Liver (tissue), 9 donors: ENCODE measurements around the gene LAD1. TPM values are rescaled to one million over a fixed set of nuclear protein-coding genes. Genes with fewer than 3 reads are reported as not detected.

Source experiments
- DNase-seq: peaks from one replicate; pipeline ENCODE4 v3.0.0-alpha.2; 2017; ENCODE audit warnings: low spot score
- H3K27ac ChIP-seq, 2 donors: one replicate each; pipeline ENCODE4 v1.7.0; 2013; ENCODE audit warnings: inconsistent platforms in 2 of 2, low read length in 2 of 2, control low read depth in 1 of 2, low read depth in 1 of 2, mild to moderate bottlenecking in 1 of 2
- H3K27me3 ChIP-seq, 4 donors: one replicate each; pipeline versions ENCODE4 v1.6.1 to v1.7.0; 2013; ENCODE audit warnings: low read length in 3 of 4, inconsistent platforms in 1 of 4, mild to moderate bottlenecking in 1 of 4, moderate library complexity in 1 of 4; ENCODE audit not compliant: control insufficient read depth in 4 of 4, insufficient read depth in 4 of 4
- H3K36me3 ChIP-seq, 4 donors: one replicate each; pipeline versions ENCODE4 v1.6.1 to v1.7.0; 2013; ENCODE audit warnings: low read length in 3 of 4, mild to moderate bottlenecking in 3 of 4, low read depth in 1 of 4, moderate library complexity in 1 of 4; ENCODE audit not compliant: control insufficient read depth in 4 of 4, insufficient read depth in 3 of 4
- H3K4me1 ChIP-seq, 4 donors: one replicate each; pipeline versions ENCODE4 v1.6.1 to v1.7.0; 2013; ENCODE audit warnings: low read length in 3 of 4, mild to moderate bottlenecking in 3 of 4, moderate library complexity in 1 of 4; ENCODE audit not compliant: control insufficient read depth in 4 of 4, insufficient read depth in 4 of 4
- H3K4me3 ChIP-seq, 3 donors: one replicate each; pipeline versions ENCODE4 v1.6.1 to v1.7.0; 2013; ENCODE audit warnings: low read length in 3 of 3, control low read depth in 1 of 3, low read depth in 1 of 3, mild to moderate bottlenecking in 1 of 3
- H3K9ac ChIP-seq, 2 donors: one replicate each; pipeline ENCODE4 v1.7.0; 2013; ENCODE audit warnings: low read length in 2 of 2, mild to moderate bottlenecking in 2 of 2, moderate library complexity in 2 of 2, control low read depth in 1 of 2, low read depth in 1 of 2
- H3K9me3 ChIP-seq, 4 donors: one replicate each; pipeline versions ENCODE4 v1.6.1 to v1.7.0; 2013; ENCODE audit warnings: low read length in 3 of 4; ENCODE audit not compliant: control insufficient read depth in 4 of 4
- ATF3 ChIP-seq: IDR thresholded peaks from 2 replicates; pipeline ENCODE4 v1.6.1; 2016; ENCODE audit warnings: antibody characterized with exemption
- EGR1 ChIP-seq, 2 donors: IDR thresholded peaks; 2 replicates each; pipeline ENCODE4 v1.6.1; 2016 to 2018; ENCODE audit warnings: antibody characterized with exemption in 2 of 2, low read depth in 2 of 2
- FOXA1 ChIP-seq: IDR thresholded peaks from 2 replicates; pipeline ENCODE4 v1.6.1; 2016; ENCODE audit warnings: antibody characterized with exemption
- HNF4A ChIP-seq, 2 donors: conservative IDR thresholded peaks; 2 replicates each; pipeline ENCODE4 v1.6.1; 2016; ENCODE audit warnings: antibody characterized with exemption in 2 of 2, mild to moderate bottlenecking in 2 of 2
- HNF4G ChIP-seq: IDR thresholded peaks from 2 replicates; pipeline ENCODE4 v1.6.1; 2016; ENCODE audit warnings: antibody characterized with exemption
- JUND ChIP-seq, 2 donors: IDR thresholded peaks; 2 replicates each; pipeline ENCODE4 v1.6.1; 2016; ENCODE audit warnings: antibody characterized with exemption in 2 of 2
- NR2F2 ChIP-seq: IDR thresholded peaks from 2 replicates; pipeline ENCODE4 v1.6.1; 2016; ENCODE audit warnings: antibody characterized with exemption
- RAD21 ChIP-seq, 2 donors: IDR thresholded peaks; 2 replicates each; pipeline ENCODE4 v1.6.1; 2016; ENCODE audit warnings: antibody characterized with exemption in 2 of 2, mild to moderate bottlenecking in 2 of 2
- REST ChIP-seq: IDR thresholded peaks from 2 replicates; pipeline ENCODE4 v1.6.1; 2016; ENCODE audit warnings: antibody characterized with exemption, mild to moderate bottlenecking
- RXRA ChIP-seq, 2 donors: IDR thresholded peaks; 2 replicates each; pipeline ENCODE4 v1.6.1; 2017 to 2018; ENCODE audit warnings: antibody characterized with exemption in 2 of 2, mild to moderate bottlenecking in 1 of 2
- SP1 ChIP-seq: IDR thresholded peaks from 2 replicates; pipeline ENCODE4 v1.6.1; 2018; ENCODE audit warnings: antibody characterized with exemption, mild to moderate bottlenecking
- TAF1 ChIP-seq: conservative IDR thresholded peaks from 2 replicates; pipeline ENCODE4 v1.6.1; 2016; ENCODE audit warnings: antibody characterized with exemption, mild to moderate bottlenecking
- YY1 ChIP-seq: IDR thresholded peaks from 2 replicates; pipeline ENCODE4 v1.6.1; 2016; ENCODE audit warnings: antibody characterized with exemption, mild to moderate bottlenecking
- ZBTB33 ChIP-seq: IDR thresholded peaks from 2 replicates; pipeline ENCODE4 v1.6.1; 2016; ENCODE audit warnings: antibody characterized with exemption
- WGBS: extraction: QIAGEN DNeasy Blood & Tissue Kit; methylation state at CpG from one replicate; pipeline ENCODE4 v1.1.7; 2013; 5-methylcytosine and 5-hydroxymethylcytosine counted together
- polyA plus RNA-seq, 2 donors: library from polyadenylated mRNA; stranded (reverse) in 1 of 2; unstranded in 1 of 2; fragments of 200-250 nt in 1 of 2; fragments of >200 nt in 1 of 2; fragmentation: Nextera tagmentation in 1 of 2; extraction: Ambion mirVana in 1 of 2; gene quantifications; one replicate each; pipeline versions ENCODE4 v1.2.1 to v1.2.3, GENCODE V29; 2013 to 2015
- total RNA-seq, 2 donors: library from RNA; depleted of rRNA; stranded (reverse); fragments of >200 nt; gene quantifications; one replicate each; pipeline ENCODE4 v1.2.3, GENCODE V29; 2014
- TF ChIP-seq, protein P1 (sequence below): fragments of 150-350 bp; IDR thresholded peaks from 2 replicates; pipeline ENCODE4 v1.5.1; 2017; ENCODE audit warnings: improper control_type of control experiment, low read depth, low read length; ENCODE audit not compliant: missing input control
- donor health status: healthy.
- donor health status: healthy.
- donor health status: healthy.
- donor health status: healthy.
- donor health status: healthy.

Gene LAD1
- total and polyA plus RNA-seq, 4 donors = 3.4 to 13.7 (median 8.5) TPM

- Histone ChIP-seq H3K4me3 (no peak overlapping the region), H3K9me3 (no peaks in the 10 kb centered on the region), H3K27me3 (no peaks in the 10 kb centered on the region), H3K36me3 (peaks cover 0 to 3% (median 0%) of the 10 kb centered on the region in 4 donors), H3K4me1 (peaks cover 14 to 46% (median 28%) of the 10 kb centered on the region in 4 donors), H3K27ac (no peak overlapping the region), H3K9ac (no peak overlapping the region)
- WGBS = 80% methylated on average over 1 of the region's 1 CpG
- no peak for TF ChIP-seq EGR1 (IDR thresholded peaks at IDR 0.05; ENCODE audit: low read depth in 2 of 2)
- no peak for TF ChIP-seq TAF1
- no peak for TF ChIP-seq HNF4A (conservative IDR thresholded peaks at IDR 0.05)
- no peak for TF ChIP-seq ATF3
- no peak for TF ChIP-seq JUND (IDR thresholded peaks at IDR 0.05)
- TF ChIP-seq SP1 = no peak
- TF ChIP-seq REST = no peak
- no peak for TF ChIP-seq HNF4G
- no peak for TF ChIP-seq RXRA (IDR thresholded peaks at IDR 0.05)
- TF ChIP-seq YY1 = no peak
- no peak for TF ChIP-seq FOXA1
- TF ChIP-seq RAD21 (IDR thresholded peaks at IDR 0.05) = no peak
- no peak for TF ChIP-seq NR2F2
- no peak for DNase-seq
These were observed 4.2 kb upstream of the LAD1 start for GRCh38 chr1:201403359-201403758.

DNA sequence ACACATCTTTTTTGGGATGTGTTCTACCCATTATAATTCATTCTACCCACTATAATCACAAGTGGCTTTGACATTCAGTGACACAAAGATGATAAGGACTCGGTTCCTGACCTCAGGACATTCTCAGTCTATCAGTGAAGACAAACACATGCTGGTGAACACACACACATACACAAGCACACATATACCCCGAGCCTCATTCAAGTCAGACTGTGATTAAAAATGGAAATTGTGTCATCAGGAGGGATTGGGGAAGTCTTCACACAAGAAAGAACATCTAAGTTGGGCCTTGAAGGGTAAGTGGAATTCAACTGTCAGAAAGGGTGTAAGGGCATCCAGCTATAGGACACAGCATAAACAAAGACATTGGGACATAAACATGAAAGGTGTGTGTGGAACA lies 2.6 kb upstream of the LAD1 start:
- no peak for DNase-seq
- Histone ChIP-seq H3K9me3 (no peaks in the 10 kb centered on the region), H3K4me3 (no peak overlapping the region), H3K9ac (no peak overlapping the region), H3K27me3 (no peaks in the 10 kb centered on the region), H3K27ac (no peak overlapping the region), H3K36me3 (peaks cover 0 to 3% (median 0%) of the 10 kb centered on the region in 4 donors), H3K4me1 (peaks cover 22 to 60% (median 40%) of the 10 kb centered on the region in 4 donors)
- 63% methylated on average over 2 of the region's 2 CpGs for WGBS
- TF ChIP-seq TAF1 (no peak), YY1 (no peak), HNF4A (conservative IDR thresholded peaks at IDR 0.05) (no peak)

- H3K9me3 ChIP-seq = no peaks in the 10 kb centered on the region
- peaks cover 25 to 69% (median 48%) of the 10 kb centered on the region in 4 donors for H3K4me1 ChIP-seq
- no peak for DNase-seq
- H3K4me3 ChIP-seq = no peak overlapping the region
- H3K27me3 ChIP-seq = no peaks in the 10 kb centered on the region
- TF ChIP-seq JUND (IDR thresholded peaks at IDR 0.05) = no peak
- TF ChIP-seq, protein P1, sequence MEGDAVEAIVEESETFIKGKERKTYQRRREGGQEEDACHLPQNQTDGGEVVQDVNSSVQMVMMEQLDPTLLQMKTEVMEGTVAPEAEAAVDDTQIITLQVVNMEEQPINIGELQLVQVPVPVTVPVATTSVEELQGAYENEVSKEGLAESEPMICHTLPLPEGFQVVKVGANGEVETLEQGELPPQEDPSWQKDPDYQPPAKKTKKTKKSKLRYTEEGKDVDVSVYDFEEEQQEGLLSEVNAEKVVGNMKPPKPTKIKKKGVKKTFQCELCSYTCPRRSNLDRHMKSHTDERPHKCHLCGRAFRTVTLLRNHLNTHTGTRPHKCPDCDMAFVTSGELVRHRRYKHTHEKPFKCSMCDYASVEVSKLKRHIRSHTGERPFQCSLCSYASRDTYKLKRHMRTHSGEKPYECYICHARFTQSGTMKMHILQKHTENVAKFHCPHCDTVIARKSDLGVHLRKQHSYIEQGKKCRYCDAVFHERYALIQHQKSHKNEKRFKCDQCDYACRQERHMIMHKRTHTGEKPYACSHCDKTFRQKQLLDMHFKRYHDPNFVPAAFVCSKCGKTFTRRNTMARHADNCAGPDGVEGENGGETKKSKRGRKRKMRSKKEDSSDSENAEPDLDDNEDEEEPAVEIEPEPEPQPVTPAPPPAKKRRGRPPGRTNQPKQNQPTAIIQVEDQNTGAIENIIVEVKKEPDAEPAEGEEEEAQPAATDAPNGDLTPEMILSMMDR = no peak
- no peak for TF ChIP-seq ZBTB33
- no peak for TF ChIP-seq HNF4G
- TF ChIP-seq RAD21 (IDR thresholded peaks at IDR 0.05) = no peak
- no peak for TF ChIP-seq FOXA1
- no peak overlapping the region for H3K27ac ChIP-seq
- no peak overlapping the region for H3K9ac ChIP-seq
- WGBS = 91% methylated on average over 2 of the region's 2 CpGs
- H3K36me3 ChIP-seq = peaks cover 0 to 3% (median 0%) of the 10 kb centered on the region in 4 donors
These were observed 1.7 kb upstream of the LAD1 start for GRCh38 chr1:201400852-201401230.
